Stimulated activated CD4-positive, alpha-beta T cell treated with anti-CD3 and anti-CD28 coated beads, TNF-alpha, amount 100 ng/mL, for 4 hours (primary cell): ENCODE measurements around the gene TRIM47.
A peak's percentile ranks its signal among the peaks of the same experiment; 100 is the strongest.

ENCODE experiments used
- DNase-seq, 3 experiments: peaks; one replicate each; pipeline ENCODE4 v3.0.0-alpha.2; 2020; ENCODE audit warnings: low read depth in 3 of 3

Gene TRIM47

GRCh38 chr17:75846692-75847613 lies 31.4 kb downstream of the TRIM47 start:
- no peak for DNase-seq

DNA sequence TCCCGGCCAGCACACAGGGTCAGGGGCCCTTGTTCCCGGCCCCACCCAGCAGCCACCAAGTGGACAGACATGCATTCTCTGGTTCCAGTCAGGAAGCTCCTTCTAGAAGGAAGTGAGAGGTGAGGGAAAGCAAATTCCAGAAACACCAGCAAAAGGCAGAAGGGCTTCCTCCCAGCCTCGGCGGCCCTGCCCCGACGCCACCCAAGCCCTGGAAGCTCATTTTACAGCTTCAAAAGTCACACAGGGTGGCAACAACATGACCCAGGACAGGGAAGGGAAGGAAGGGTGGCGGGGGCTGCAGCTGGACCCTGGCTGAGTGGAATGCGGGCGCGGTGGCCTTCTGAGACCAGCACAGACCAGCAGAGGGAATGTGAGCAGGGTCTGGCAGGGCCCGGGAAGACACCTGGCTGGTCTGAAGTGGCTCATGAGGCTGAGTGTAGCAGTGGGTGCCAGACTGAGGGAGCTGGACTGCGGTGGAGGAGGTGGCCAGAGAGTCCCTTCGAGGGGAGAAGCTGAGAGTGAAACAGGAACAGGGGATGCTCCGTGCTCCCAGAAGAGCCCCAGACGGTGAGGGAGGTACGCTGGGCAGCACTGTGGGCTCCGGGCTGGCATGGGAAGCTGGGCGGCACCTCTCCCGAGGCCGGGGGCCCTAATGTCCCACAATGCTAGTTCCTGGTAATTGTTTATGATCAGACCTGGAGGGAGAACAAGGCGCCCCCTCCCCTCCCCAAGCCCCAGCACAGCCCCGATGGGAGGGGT lies 32.3 kb downstream of the TRIM47 start:
- no peak for DNase-seq

GRCh38 chr17:75845058-75845711 lies 33.2 kb downstream of the TRIM47 start:
- peak in 1 of 3 experiments; percentile 21 for DNase-seq

DNA sequence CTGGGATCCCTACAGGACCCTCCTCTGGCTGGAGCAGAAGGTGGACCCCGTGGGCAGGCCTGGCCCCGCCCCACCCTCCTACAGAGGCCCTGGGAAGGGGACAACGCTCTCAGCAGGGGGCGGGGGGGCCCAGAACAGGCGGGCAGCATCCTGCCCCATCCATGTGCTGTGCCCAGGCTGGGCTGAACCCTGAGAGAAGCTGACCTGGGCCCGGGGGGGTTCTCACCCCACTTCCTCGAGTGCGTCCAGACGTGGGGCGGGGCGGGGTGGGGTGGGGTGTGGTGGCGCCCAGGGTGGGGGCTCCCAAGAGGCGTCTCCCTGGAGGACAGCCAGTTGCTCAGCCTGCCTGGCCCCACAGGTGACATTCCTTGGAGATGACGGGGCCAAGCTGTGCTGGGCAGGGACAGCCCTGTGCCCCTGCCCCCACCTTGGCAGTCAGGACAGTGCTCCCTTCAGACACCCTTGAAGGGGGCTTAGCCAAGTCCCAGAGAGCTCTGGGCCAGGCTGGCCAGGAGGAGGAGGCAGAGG lies 33.8 kb downstream of the TRIM47 start:
- no peak for DNase-seq

DNA sequence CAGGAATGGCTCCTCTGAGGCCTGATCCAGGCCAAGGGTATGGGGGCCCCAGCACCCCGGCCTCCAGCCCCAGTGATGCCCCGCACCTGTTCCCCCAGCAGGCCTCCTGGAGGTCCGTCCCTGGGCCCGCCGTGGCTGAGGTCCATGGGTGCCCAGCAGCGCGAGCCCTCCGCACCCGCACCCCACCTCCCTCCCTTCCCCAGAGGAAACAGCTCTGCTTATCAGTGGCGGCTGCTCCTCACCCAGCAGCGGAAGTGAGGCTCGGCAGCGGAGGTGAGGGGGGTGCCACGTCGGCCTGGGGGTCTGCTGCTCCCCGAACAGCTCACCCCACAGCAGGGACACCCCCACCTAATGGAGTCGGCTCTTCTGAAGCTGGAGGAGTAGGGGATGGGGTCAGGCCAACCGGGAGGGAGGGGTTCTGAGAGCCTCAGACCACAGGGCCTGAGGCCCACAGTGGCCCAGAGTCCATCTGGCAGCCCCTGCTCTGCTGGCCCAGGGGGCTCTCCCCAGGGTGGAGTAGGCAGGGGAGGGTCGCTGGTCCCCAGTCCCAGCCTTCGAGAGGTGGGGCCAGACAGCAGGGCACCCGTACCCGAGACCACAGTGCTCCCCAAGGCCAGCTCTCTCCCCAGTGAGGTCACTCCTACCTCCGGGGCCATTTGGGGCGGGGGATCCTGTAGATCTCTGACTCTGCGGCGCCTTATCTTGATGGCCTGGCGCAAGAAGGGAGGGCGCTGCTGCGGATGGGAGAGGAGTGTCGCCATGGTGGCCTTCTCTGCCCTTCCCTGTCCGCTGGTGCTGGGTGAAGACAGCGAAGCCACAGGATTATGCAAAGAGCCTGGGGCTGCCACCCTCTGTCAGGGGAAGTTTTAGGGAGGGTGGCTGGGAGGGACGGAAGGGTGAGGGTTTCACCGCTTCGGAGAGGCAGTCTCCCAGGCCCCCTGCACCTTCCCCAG lies 34.5 kb downstream of the TRIM47 start, which contains the start of gene UNC13D:
TSS of gene UNC13D (minus strand) at position 828 of the 953 bp plus-strand sequence. CDS start at position 761, 67 bp downstream.
- DNase-seq = peak in 1 of 3 experiments; percentile 37

- DNase-seq = no peak
These were observed 35.3 kb downstream of the TRIM47 start for GRCh38 chr17:75842963-75843576.

DNA sequence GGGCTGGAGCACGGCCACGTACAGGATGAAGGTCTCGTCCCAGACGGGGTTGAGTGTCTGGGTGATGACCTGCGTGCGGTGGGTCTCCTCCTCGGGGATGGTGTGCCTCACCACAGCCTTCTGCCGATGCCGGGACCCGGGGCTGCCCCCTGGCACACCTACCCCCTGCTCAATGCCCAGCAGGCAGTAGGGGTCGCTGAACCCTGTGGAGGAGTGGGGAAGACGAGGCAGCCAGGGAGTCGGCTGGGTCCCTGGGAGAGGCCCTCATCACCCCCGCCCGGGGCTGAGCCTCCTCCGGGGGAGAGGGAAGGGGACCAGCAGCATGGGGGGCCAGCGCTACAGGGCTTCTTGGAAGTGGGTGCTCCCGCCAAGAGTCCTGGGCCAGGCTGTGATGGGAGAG lies 36.0 kb downstream of the TRIM47 start:
- DNase-seq = no peak

DNA sequence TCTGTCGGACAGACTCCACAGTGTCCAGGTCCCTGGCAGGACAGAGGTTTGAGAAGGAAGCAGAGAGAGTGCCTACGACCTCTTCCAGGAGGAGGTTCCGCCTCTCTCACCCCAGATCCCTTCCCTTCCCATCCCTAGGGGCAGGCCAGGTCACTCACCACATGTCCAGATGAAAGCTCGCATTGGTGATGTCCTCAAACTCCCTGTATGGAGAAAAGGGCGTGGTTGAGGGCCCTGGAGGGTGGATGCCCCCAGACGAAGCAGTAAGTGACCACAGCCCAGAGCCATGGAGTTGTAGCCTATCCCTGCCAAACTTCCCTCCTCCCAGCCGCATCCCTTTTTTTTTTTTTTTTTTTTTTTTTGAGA lies 37.6 kb downstream of the TRIM47 start:
- DNase-seq = no peak

- DNase-seq = no peak
These were observed 38.2 kb downstream of the TRIM47 start for GRCh38 chr17:75839942-75840798.

DNA sequence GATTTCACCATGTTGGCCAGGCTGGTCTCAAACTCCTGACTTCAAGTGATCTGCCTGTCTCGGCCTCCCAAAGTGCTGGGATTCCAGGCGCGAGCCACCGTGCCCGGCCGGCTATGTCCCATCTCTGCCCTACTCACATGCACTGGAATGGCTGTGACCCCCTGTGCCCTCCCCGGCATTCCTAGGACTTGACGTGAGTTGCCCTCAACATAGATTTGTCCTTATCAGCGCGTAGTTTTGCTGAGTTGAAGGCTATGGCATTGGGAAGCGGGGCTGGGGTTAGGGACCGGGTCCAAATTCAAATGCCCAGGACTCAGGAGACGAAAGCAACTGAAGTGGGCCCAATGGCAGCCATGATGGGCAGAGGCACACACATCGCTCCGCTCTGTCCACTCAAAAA lies 40.0 kb downstream of the TRIM47 start:
- DNase-seq = no peak

- no peak for DNase-seq
These were observed 40.5 kb downstream of the TRIM47 start for GRCh38 chr17:75837899-75838298.

- no peak for DNase-seq
These were observed 41.8 kb downstream of the TRIM47 start for GRCh38 chr17:75836605-75837004.

DNA sequence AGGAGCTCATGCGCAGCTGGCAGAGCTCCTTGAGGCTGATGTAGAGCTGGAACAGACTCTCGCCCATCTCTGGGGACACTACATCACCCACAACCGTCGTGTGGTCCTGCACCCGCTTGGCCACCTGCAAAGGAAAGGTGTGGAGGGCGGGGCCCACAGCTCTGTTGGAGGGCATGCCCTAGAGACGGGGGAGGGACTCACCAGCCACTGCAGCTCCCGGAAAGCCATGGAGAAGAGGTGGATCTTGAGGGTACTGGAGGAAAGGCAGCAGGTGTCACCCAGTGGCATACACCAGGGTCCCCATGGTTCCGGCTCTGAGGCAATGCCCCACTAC lies 42.8 kb downstream of the TRIM47 start:
- DNase-seq = no peak

GRCh38 chr17:75834928-75835653 lies 43.3 kb downstream of the TRIM47 start:
- no peak for DNase-seq

- no peak for DNase-seq
These were observed 44.0 kb downstream of the TRIM47 start for GRCh38 chr17:75834279-75834920.

DNA sequence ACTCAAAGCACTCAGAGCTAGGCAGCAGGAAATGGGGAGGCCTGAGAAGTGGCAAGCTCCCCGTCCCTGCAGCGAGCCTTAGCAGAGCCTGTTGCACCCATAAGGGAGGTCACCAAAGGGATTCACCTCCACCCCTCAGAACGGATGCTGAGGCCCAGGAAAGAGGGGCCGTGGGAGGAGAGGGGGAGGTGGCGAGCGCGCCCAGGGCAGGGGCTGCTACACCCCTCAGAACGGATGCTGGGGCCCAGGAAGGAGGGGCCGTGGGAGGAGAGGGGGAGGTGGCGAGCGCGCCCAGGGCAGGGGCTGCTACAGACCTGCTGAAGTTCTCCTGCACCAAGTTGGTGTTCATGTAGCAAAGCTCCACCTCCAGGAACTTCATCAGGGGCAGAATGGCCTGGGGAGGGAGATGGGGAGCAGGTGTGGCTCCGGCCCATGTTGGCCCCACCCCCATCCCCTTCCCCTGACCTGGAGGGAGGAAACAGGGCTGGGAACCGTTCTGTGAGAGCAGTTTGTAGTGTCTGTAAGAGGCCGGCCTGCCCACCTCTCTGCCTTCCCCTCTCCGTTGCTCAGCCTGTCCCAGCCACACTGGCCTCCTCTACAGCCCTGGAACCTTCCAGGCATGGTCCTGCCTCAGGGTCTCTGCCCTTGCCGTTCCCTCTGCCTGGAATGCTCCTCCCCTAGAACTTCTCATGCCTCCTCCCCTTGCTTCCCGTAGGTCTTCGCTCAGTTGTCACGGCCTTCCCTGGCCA lies 45.6 kb downstream of the TRIM47 start:
- DNase-seq = no peak

DNA sequence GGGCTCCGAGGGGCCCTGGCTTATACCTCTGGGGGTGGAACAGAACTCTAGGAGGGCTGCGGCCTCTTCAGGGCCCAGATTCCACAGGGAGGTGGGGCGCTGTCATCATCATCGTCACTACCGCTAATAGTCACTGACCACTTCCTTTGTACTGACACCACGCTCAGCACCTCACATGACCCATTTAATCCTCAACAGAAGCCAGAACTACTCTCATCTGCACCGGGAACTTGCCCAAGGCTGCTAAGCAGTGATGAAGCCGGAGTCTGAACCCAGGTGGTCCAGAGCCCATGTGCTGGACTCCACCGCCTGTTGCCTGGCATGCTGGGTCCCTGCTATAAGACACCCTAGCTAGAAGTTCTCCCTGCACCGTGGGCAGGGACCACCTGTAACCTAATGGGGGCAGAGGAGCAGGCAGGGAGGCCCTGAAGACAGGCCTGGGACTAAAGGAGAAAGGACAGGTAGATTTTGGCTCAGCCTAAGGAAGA lies 46.2 kb downstream of the TRIM47 start:
- DNase-seq = no peak
